HUES64 (cell line): ENCODE results near the gene SLC9A9.

Experiments
- H3K27ac ChIP-seq: 2 replicates; pipeline ENCODE4 v1.7.0; 2013; ENCODE audit warnings: low read depth, low read length, inconsistent platforms
- H3K27me3 ChIP-seq: 2 replicates; pipeline ENCODE4 v1.6.1; 2013; ENCODE audit warnings: mild to moderate bottlenecking, low read length; ENCODE audit not compliant: insufficient read depth
- H3K36me3 ChIP-seq: 2 replicates; pipeline ENCODE4 v1.6.1; 2013; ENCODE audit warnings: mild to moderate bottlenecking, low read length; ENCODE audit not compliant: insufficient read depth
- H3K4me1 ChIP-seq: 2 replicates; pipeline ENCODE4 v1.6.1; 2013; ENCODE audit warnings: mild to moderate bottlenecking, low read length, moderate library complexity; ENCODE audit not compliant: insufficient read depth
- H3K4me3 ChIP-seq: 2 replicates; pipeline ENCODE4 v1.5.1; 2013; ENCODE audit warnings: mild to moderate bottlenecking, low read length, moderate library complexity
- H3K9ac ChIP-seq: 2 replicates; pipeline ENCODE4 v1.6.1; 2013; ENCODE audit warnings: mild to moderate bottlenecking, low read depth, low read length
- H3K9me3 ChIP-seq: 2 replicates; pipeline ENCODE4 v1.6.1; 2013; ENCODE audit warnings: low read depth, low read length; ENCODE audit not compliant: insufficient read depth
- WGBS: fragments of 150-250, 120-280 bp; methylation state at CpG from one replicate; pipeline ENCODE4 v1.1.7; 2013; ENCODE audit warnings: missing lambda C conversion rate; 5-methylcytosine and 5-hydroxymethylcytosine counted together

SLC9A9 gene

DNA sequence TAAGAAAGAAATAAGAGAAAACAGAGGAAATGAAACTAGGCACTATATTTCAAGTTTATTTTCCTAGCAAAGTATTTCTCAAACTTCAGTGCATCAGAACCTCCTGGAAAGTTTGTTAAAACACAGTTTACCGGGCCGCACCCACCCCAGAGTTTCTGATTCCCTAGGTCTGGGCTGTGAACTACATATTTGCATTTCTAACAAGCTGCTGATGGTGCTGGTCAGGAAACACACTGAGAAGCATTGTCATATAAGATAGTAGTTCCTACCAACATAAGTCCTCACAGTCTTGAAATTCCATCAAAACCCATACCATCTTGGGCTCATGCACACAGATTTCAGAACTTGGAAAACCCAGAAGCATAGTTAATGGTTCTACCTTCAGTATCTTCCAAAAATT, 8.3 kb downstream of the SLC9A9 start:
- Histone ChIP-seq H3K4me1 (peaks cover 11% of the 10 kb centered on the region), H3K27ac (no peak overlapping the region), H3K27me3 (no peaks in the 10 kb centered on the region), H3K9me3 (no peaks in the 10 kb centered on the region), H3K9ac (no peak overlapping the region), H3K4me3 (no peak overlapping the region), H3K36me3 (no peaks in the 10 kb centered on the region)
- 39% methylated on average over 2 of the region's 2 CpGs for WGBS

DNA sequence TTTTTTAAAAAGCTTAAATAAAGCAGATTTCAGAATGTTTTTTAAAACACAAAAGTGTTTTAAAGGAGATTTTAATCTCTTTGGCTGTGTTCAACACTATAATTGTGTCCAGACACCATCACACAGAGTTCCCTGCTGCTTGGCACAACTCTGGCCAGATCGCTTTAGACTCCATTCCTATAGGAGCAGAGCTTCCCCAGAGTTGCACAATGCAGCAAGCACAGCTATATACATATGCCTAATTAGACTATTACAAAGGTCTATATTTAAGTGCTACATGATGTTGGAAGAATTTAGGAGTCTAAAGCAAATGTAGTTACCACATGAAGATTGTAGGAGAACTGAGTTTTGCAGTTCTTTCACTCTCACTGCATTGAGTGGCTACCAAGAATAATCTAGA, 11.2 kb downstream of the SLC9A9 start:
- no peaks in the 10 kb centered on the region for H3K27me3 ChIP-seq
- H3K9me3 ChIP-seq, result no peaks in the 10 kb centered on the region
- no peak overlapping the region for H3K27ac ChIP-seq
- no peaks in the 10 kb centered on the region for H3K36me3 ChIP-seq
- peaks cover 11% of the 10 kb centered on the region for H3K4me1 ChIP-seq
- no peak overlapping the region for H3K4me3 ChIP-seq
- H3K9ac ChIP-seq, result no peak overlapping the region
- 100% methylated on average over 1 of the region's 1 CpG for WGBS

DNA sequence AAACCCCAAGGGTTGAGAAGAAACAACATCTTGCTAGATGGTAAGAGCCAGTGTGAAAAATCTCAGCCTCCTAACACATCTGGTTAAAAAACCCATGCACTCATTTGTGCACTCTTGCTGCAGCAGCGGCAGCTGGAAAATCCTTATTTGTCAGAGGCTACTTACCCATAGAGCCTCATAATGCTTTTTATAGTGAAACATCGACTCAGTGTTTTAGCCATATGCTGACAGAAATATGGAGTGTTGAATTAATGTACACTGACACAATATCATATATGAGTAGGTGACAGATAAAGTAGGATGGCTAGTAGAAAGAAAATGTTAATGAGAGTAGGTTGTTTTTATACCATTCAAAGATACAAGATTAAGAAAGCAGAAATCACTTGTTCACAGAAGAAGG, 13.0 kb downstream of the SLC9A9 start:
- Histone ChIP-seq H3K27me3 (no peaks in the 10 kb centered on the region), H3K4me3 (no peak overlapping the region), H3K9me3 (no peaks in the 10 kb centered on the region), H3K27ac (no peak overlapping the region), H3K9ac (no peak overlapping the region), H3K4me1 (peaks cover 8% of the 10 kb centered on the region), H3K36me3 (no peaks in the 10 kb centered on the region)
- WGBS, result 89% methylated on average over 1 of the region's 2 CpGs

DNA sequence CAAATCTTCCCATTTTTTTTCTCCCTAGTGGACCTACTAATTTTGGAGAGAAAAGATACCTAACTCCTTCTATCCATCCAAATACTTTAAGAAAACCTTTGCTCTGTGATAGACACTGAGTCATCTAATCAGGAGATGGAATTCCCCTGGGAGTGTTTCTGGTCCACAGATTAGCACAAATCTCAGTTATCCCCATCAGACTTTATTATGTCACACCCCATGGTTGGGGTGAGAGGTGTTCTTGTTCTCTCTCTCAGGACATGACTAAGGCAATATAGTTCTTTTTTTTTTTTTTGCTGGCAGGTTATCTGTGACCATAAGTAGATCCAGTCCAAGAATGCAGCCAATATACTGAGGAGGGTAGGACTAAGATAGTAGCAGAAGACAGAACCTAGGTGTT, 15.8 kb downstream of the SLC9A9 start:
- Histone ChIP-seq H3K4me3 (no peak overlapping the region), H3K9me3 (no peaks in the 10 kb centered on the region), H3K27ac (no peak overlapping the region), H3K27me3 (no peaks in the 10 kb centered on the region), H3K9ac (no peak overlapping the region), H3K36me3 (no peaks in the 10 kb centered on the region), H3K4me1 (no peaks in the 10 kb centered on the region)

DNA sequence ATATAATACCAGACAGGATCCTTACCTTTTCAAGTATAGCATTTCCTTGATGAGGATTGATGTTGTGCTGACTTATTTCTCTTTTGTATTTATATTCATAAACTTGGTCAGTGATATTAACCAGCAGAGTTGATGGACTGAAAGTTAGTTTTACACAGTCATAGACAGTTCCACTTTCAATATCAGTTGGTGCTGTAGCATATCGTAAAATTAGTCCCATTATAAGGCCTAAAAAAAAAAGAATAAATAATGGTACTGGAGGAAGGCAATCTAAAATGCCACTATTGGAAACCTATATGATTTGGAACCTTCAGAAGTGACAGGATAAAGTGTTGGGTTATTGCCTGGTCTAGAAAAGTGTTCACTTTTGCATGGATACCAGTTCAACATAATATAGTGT, 16.3 kb downstream of the SLC9A9 start:
- no peaks in the 10 kb centered on the region for H3K27me3 ChIP-seq
- no peak overlapping the region for H3K27ac ChIP-seq
- no peaks in the 10 kb centered on the region for H3K4me1 ChIP-seq
- no peak overlapping the region for H3K4me3 ChIP-seq
- H3K9me3 ChIP-seq, result no peaks in the 10 kb centered on the region
- no peaks in the 10 kb centered on the region for H3K36me3 ChIP-seq
- WGBS, result no CpG with 5 or more reads among the region's 1 CpG
- H3K9ac ChIP-seq, result no peak overlapping the region

DNA sequence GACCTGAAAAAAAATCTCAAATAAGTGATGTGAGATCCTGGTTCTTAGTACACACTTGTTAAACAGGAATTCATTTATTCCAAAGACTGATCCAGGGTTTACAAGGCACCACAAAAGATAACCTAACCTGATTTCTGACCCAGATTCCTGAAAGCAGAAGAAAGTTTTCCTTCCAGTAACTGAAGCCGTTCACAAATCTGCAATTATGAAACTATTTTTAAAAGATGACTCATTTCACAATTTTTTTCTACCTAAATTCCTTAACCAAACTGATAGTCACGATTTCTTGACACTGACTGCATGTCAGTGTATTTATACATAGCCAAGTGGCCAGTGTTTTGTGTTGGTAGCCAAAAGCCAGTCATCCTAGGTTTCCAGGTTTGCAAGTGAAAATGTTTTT, 17.1 kb downstream of the SLC9A9 start:
- no peaks in the 10 kb centered on the region for H3K9me3 ChIP-seq
- H3K4me3 ChIP-seq, result no peak overlapping the region
- no peaks in the 10 kb centered on the region for H3K27me3 ChIP-seq
- 89% methylated on average over 2 of the region's 2 CpGs for WGBS
- no peak overlapping the region for H3K27ac ChIP-seq
- H3K36me3 ChIP-seq, result no peaks in the 10 kb centered on the region
- H3K4me1 ChIP-seq, result no peaks in the 10 kb centered on the region
- H3K9ac ChIP-seq, result no peak overlapping the region

DNA sequence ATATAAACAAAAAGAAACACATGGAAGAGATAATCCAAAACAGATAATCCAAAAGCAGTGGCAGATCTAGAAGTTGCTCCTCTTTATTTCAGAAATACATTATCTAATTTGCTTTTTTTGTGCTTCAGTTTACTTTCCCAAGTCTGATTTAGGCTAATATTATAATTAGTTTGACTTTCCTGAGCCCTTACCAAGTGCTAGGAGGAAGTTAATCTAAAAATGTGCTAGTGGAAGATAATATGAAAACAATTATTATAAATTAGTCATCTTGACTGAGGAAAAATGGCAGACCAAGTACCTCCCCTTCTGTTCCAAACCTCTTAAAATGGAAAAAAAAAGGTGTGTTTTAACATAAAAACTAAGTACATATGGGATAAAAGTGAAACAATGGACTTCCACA, 17.5 kb downstream of the SLC9A9 start:
- no peaks in the 10 kb centered on the region for H3K27me3 ChIP-seq
- H3K9me3 ChIP-seq, result no peaks in the 10 kb centered on the region
- no peak overlapping the region for H3K9ac ChIP-seq
- H3K4me1 ChIP-seq, result no peaks in the 10 kb centered on the region
- H3K36me3 ChIP-seq, result no peaks in the 10 kb centered on the region
- H3K4me3 ChIP-seq, result no peak overlapping the region
- H3K27ac ChIP-seq, result no peak overlapping the region

DNA sequence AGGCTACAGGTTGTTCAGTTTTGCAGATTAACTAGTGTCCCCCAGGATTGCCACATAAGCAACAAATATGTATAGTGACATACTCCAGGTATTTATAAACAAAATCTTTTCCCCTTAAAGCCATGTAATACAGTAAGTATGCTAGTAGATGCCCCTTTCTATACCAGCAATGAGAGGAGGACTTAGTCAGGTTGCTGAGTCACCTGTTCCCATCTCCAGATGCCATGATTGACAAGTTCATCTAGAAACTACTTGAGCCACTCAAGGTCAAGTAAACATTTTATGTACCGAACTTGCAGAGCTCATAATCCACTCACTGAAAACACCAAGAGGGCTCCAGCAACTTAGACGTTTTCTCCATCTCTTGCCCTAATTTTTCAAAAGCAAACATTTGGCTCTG, 18.2 kb downstream of the SLC9A9 start:
- H3K4me1 ChIP-seq, result no peaks in the 10 kb centered on the region
- H3K27me3 ChIP-seq, result no peaks in the 10 kb centered on the region
- H3K4me3 ChIP-seq, result no peak overlapping the region
- WGBS, result 93% methylated on average over 2 of the region's 2 CpGs
- no peak overlapping the region for H3K9ac ChIP-seq
- no peak overlapping the region for H3K27ac ChIP-seq
- H3K36me3 ChIP-seq, result no peaks in the 10 kb centered on the region
- no peaks in the 10 kb centered on the region for H3K9me3 ChIP-seq

DNA sequence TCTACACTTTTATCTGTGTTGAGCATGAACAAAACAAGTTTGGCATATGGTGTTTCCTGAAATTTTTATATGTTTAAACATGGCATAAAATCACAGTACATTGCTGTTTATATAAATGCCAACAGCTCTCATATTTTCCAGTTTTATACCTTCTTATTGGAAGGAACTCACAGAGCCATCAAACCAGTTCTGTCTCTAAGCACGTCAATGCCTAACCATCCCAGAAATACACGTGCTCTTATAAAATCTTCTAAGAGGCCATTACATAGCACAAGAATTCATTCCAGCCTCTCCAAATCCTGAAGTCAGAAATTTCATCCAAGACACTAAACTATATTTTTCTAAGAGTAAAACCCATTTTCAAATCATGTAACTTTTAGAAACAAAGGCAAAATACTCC, 20.8 kb downstream of the SLC9A9 start:
- Histone ChIP-seq H3K9ac (no peak overlapping the region), H3K27ac (no peak overlapping the region), H3K4me3 (no peak overlapping the region), H3K9me3 (no peaks in the 10 kb centered on the region), H3K4me1 (no peaks in the 10 kb centered on the region), H3K36me3 (no peaks in the 10 kb centered on the region), H3K27me3 (no peaks in the 10 kb centered on the region)
- 95% methylated on average over 2 of the region's 2 CpGs for WGBS

DNA sequence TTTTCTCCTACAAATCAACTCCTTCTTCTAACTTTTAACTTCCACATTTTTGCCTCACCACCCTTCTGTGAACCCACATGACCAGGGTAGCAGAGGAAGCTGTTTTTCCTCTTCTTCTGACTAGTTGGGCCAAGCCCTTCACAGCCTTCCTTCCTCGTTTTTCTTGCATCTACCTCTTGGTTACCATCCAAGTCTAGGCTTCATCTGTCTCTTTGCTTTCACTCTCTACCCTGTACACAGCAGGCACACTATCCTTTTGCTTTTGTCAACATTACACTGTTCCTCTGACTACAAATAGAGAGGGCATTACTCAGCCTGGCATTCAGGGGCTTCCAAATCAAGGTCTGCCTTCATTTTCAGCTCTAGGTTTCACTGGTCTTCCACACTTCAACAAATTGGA, 22.0 kb downstream of the SLC9A9 start:
- no peak overlapping the region for H3K4me3 ChIP-seq
- no peaks in the 10 kb centered on the region for H3K36me3 ChIP-seq
- no peaks in the 10 kb centered on the region for H3K4me1 ChIP-seq
- H3K9ac ChIP-seq, result no peak overlapping the region
- H3K27ac ChIP-seq, result no peak overlapping the region
- 85% methylated on average over 1 of the region's 1 CpG for WGBS
- no peaks in the 10 kb centered on the region for H3K27me3 ChIP-seq
- no peaks in the 10 kb centered on the region for H3K9me3 ChIP-seq

DNA sequence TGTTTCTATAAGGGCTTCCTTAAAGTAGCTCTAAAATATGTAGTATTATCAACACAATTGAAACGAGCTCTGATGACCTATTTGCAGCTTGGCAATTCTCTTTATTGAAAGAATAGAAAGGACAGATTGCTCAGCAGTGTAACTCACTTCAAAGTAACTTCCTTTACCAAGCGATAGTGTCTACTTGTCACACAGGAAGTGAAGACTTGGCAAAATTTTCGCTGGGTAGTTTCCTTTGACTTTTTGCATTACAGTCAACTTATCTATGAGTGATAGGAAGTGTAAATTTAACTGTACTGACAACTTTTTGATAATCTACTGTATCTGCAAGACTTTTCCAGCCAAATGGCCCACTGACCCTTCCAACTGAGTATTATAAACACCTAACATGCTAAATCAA, 22.8 kb downstream of the SLC9A9 start:
- Histone ChIP-seq H3K4me3 (no peak overlapping the region), H3K4me1 (no peaks in the 10 kb centered on the region), H3K27ac (no peak overlapping the region), H3K9ac (no peak overlapping the region), H3K36me3 (no peaks in the 10 kb centered on the region), H3K27me3 (no peaks in the 10 kb centered on the region), H3K9me3 (no peaks in the 10 kb centered on the region)
- 81% methylated on average over 3 of the region's 3 CpGs for WGBS

DNA sequence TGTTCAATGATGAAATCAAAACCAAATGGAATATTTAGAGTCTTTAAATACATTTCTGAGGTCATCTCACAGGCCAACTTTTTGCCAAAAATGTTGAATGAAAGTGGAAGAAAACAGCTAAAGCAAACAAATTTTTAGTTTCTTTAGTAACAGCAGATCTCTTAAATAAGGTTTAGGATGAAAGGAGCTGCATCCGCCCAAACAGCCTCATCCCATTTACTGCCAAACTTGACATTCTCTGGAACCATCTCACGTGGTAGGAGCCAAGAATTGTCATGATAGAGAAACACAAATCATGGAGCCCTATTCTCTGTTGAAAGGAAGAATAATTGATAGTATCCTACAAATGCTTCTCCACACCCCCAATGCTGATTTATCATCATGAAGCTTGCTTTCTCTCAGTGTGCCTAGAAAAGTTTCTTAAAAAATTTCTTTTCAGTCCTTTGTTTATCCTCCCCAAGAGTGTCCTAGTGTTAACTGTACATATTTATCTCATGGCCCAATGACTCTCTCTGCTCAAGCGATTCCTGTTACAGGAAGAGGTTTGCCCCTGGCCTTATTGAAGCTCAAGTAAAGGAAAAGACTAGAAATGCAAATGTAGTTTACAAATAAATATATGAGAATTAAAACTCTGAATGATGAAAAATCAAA, 23.4 kb downstream of the SLC9A9 start:
- Histone ChIP-seq H3K4me3 (no peak overlapping the region), H3K36me3 (no peaks in the 10 kb centered on the region), H3K4me1 (no peaks in the 10 kb centered on the region), H3K9ac (no peak overlapping the region), H3K27ac (no peak overlapping the region), H3K9me3 (no peaks in the 10 kb centered on the region), H3K27me3 (no peaks in the 10 kb centered on the region)
- WGBS, result 100% methylated on average over 3 of the region's 3 CpGs
